ENCODE results near the gene AVPR2.

AVPR2 gene

DNA sequence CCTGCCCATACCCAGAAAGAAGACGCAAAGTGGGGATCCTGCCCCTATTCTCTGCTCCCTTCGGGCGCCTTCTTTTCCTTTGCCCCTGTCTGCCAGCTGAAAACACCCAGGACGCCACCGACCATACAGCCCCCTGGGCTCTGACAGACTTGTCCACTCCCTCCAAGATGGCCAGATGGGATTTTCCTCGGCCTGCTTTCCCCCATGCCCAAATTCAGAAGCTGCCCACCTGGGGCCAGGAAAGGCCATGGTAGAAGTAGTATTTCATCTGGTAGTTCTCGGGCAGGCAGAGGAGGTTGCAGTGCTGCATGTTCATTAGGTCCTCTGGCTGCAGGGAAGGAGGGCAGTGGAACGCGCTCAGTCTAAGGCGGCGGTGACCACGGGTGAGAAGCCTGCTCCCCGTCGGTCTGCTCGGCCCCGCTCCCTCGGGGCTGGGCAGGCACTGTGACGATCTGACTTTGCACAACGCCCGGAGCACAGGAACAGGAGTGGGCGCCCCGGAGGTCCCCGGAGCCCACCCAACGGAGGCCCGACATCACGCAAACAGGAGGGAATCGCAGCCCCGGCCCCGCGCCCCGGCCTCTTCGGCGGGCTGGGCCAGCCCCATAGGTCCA, 29.8 kb downstream of the AVPR2 start:
- no peak for DNase-seq

DNA sequence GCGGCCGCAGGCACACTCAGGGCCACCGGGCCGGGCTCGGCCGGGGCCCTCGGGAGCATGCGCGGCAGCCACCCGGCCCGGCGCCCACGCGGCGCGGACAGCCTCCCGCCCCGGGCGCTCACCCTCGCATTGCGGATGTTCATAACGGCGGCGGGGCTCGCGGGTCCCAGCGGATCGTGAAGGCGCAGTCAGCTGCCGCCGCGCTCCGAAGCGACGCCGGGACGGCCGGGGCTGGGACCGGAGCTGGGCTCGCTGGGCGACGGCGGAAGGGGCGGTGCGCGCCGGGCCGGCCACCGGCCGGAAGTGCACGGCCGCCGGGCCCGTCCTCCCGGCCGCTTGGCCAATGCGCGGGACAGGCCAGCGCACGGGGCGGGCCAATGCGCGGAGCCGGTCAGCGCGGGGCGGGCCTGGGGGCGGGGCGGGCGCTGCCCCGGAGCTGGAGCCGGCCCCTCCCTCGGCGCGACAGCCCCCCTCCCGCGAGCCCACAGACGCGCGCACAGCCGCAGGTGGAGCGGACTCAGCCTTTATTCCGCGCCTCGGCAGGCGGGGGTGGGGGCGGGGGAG, 30.4 kb downstream of the AVPR2 start, which contains the start of gene NAA10:
NAA10 (minus strand) TSS at position 276 of the 564 bp plus-strand sequence; CDS start at position 143, 133 bp downstream.
- peak; percentile 71 for DNase-seq

DNA sequence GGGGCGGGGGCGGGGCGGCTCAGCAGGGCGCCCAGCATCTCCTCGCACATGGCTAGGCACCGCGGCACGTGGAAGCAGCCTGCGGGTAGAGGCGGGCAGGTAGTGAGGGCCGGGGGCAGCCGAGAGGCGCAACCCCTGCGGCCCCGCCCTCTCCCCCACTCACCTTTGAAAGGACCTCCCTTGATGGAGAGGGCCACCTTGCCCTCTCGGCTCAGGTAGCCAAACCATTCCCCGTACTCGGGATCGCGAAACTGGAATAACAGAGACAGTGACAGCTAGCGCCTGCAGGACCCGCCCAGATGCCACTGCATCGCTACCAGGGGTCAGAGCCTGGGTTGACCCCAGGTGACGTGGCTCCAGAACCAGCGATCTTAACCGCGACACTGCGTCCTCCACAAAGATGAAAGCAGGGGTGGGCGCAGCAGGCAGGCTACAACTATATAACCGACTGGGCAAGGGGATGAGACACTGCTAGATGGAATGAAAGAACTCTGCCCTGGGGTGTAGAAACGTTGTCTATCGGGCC, 30.9 kb downstream of the AVPR2 start:
- no peak for DNase-seq

DNA sequence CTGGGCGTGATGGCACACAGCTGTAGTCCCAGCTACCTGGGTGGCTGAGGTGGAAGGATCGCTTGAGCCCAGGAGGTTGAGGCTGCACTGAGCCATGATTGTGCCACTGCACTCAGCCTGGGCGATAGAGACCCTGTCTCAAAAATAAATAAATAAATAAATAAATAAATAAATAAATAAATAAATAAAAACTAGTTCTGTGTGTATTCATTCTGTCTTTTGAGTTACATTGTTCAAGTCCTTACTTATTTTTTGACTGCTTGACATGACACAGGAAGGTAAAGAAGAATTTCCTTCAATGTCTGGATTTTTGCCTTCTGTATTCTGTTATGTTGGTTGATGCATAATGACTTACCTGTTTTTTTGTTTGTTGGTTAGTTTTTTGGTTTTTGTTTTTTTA, 32.6 kb downstream of the AVPR2 start:
- DNase-seq = no peak

DNA sequence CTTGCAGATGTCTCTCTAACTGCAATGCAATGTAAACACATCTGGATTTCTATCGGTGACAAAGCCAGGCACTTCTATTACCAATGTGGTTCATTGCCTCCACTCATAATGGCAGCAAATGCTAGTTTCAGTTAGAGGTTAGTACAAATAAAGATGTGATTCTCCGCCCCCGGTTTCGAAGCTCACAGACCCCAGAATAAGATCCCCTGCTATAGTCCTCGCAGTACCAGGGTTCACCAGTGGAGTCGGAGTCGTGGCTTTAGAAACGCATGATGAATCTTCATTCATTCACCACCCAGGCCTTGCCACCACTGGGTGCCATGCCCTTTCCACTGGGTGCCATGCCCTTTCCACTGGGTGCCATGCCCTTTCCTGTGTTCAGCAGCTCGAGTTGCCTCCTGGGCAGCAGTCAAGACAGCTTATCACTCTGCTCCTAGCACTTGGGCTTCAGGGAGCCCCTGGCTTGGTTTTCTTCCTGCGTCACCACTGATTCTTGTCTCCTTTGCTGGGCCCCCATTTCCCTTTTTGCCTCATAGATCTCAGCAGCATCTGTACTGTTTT, 33.8 kb downstream of the AVPR2 start:
- DNase-seq = no peak

DNA sequence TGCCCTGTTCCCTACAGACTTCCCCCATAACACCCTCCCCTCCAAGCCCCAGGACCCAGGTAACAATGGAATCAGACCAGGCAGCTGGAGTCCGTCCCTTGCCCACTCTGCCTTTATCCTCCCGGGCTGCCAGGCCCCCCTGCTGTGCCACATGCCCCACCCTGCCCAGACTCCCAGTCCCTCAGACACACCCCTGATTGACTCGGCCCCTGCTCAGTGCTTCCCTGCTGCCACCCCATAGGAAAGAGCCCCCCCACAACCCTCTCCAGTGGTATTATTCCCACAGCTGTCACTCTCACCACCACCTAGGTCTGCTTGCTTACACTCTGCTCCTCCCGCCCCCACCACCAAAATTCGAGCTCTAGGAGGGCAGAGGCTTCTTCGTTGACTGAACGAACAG, 35.1 kb downstream of the AVPR2 start:
- DNase-seq = no peak

DNA sequence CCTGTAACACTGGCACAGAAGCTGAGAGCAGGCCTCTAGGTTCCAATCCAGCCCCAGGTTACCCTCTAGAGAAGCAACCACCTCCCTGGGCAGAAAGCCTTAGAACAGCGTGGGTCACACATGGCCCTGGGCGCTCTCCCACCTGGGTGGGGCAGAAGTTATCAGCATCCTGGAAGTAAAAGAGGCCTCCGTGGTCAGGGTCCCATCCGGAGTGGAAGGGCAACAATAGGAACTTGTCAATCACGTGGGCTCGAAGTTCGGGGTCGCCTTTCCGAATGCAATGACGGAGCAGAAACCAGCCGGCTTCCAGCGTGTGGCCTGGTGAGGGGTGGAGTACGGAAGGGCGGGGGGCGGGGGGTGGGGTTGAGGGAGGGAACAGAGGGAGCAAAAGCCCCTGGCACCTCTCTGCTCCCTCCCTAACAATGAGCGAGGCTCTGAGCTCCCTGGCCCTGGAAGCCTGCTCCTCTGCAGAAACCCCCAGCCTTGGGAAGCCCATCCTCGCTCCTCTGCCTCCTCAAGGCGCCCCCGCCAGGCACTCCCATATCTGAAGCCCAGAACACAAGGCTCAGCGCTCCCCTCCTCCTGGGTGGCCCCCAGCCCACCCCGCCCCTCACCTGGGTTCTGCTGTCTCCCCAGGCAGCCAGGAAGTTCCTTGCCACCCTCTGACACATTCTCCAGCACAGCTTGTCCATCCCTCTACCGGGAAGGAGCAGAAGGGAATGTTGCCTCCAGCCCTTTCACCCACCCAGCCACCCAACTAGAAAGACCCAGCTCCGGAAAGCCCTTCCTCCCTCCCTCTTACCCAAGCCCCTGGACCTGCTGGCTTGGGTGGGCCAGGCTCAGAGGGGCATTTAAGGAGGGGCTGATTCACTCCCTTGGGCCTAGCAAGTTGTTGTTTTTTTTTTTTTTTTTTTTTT, 37.1 kb downstream of the AVPR2 start:
- DNase-seq = no peak

DNA sequence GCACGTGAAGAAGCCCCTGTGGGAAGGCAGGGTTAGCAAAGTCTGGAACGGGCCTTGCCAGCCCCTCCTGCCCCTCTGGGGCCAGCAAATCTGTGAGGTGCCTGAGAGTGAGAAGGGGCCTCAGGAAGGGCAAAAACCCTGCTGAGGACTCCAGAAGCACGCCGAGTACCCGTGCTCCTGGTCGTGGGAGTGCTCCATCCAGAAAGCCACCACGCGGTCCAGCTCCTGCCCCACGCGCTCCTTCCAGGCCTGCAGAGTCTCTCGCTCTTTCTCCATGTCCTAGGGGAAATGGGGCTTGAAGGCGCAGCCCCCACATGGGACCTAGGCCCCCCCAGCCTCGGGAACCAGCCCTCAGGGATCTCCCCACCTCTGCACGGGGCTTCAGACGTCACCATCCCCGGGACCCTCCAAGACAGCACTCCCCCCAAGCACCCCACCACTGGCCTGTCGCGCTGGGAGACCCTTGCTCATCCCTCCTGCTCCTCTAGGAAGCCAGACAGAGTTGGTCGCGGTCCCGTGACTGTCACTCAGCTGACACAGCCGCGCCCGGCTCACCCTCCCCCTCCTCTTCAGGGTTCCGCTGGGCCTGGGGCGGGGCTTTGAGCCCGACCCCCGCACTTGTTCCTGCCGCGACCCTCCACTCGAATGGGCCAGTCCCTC, 39.8 kb downstream of the AVPR2 start, which contains the start of gene RENBP:
RENBP (minus strand) TSS at position 504 of the 660 bp plus-strand sequence; CDS start at position 471, 33 bp downstream.
- DNase-seq = no peak

DNA sequence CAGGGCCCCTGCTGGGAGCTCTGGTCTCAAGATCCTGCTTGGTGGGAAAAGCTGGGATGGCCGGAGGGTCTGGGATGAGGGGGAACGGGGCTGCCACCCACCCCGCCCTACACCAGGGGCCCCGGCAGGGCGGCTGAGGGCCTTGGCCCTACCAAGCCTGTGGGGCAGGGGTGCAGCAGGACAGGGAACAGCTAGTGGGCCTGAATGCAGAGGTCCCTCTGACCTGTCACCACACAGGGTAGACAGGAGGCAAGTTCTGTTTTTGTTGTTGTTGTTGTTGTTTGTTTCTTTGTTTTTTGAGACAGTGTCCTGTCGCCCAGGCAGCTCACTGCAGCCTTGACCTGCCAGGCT, 40.3 kb downstream of the AVPR2 start:
- DNase-seq = no peak

DNA sequence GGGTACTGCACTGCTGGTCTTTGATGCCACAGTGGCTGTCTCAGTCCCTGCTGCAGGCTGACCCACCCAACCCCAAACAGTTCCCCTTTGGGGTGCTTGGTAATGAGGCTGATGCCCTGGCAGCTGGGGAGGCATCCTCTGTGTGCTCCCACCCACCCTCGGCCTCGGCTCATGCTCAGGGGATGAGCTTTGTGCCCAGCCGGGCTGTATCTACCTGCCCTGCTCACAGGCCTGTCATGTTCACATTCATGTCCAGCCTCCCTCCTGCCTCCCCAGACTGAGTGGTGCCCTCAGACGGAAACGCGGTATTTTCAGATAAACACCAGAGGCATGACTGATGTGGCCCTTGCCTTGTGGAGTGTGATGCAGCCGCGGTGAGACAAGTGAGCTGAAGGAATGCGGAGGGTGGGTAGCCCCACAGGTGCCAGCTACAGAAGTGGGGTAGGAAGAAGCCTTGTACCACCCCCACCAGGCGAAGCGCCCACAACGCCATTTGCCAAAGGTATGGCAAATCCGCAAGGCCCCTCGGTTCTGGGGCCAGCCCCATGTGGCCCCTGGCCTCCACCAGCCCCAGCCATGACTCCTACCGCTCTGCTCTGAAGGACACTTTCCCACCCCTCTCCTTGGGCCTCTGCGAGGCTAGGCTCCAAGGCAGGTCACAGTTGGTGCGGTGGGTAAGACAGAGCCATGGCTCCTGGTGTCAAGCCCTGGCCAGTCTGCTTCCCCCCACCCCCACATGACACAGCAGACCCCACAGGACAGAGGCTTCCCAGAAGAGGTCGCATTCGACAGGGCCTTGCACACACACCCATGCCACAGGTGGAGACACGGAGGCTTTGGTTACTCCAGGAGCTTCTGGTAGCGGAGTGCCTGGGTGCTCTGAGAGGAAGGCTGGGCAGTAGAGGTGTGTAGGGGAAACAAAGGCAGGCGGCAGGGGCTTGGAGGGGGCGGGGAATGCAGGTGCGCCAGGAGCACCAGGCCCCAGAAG, 41.8 kb downstream of the AVPR2 start:
- DNase-seq = no peak

DNA sequence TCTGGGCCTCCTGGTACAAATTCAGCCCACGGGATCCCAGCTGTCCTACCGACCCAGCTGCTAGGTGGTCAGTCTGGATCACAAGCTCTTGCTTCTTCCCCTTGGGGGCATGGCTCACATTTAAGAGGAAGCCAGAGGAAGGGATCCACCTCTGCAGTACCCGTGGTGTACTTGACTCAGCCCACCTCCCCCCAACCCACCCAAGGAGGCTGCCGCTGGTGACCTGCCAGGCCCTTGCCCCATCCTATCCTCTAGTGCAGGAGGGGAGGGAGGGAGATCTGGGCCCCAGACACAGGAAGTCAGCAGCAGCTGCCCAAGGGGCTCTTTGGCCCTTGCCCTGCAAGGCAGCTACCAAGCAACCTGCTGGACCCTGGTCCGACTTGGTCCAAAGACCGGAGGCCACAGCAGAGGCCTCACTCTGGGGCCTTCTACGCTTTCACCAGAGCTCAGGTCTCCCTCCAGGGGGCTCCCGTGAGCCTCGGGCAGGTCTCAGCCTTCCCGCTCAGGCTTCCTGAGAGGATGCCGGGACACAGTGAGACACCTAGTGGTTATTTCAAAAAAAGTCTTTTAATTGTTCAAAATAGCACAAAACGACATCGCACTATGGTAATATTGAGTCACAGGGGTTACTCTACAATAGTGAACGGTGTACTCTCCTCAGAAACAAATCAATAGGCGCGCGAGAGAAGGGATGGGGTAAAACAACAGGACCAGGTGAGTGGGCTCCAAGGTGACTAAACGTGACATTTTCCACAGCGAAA, 42.7 kb downstream of the AVPR2 start:
- peak; percentile 85 for DNase-seq

DNA sequence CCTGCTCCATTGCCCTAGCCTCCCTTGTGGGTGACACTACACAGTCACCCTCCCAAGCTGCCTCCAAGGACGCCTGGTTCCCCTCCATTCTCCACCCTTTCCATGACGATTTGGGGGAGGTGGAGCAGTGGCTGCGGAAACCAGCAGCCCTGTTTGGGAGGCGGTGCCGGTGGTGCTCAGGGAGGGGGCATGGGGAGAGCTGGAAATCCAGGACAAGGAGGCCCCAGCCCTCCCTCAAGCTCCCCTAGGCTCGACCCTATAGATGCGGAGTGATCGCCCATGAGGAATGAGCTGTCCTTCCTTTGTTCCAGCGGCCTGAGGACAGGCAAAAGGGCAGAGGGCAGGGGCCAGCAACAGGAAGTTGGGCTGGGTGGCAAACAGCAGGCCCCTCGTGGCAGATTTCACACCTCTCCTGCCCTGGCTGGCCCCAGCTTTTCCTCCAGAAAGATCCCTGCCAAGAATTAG, 43.6 kb downstream of the AVPR2 start:
- no peak for DNase-seq

DNA sequence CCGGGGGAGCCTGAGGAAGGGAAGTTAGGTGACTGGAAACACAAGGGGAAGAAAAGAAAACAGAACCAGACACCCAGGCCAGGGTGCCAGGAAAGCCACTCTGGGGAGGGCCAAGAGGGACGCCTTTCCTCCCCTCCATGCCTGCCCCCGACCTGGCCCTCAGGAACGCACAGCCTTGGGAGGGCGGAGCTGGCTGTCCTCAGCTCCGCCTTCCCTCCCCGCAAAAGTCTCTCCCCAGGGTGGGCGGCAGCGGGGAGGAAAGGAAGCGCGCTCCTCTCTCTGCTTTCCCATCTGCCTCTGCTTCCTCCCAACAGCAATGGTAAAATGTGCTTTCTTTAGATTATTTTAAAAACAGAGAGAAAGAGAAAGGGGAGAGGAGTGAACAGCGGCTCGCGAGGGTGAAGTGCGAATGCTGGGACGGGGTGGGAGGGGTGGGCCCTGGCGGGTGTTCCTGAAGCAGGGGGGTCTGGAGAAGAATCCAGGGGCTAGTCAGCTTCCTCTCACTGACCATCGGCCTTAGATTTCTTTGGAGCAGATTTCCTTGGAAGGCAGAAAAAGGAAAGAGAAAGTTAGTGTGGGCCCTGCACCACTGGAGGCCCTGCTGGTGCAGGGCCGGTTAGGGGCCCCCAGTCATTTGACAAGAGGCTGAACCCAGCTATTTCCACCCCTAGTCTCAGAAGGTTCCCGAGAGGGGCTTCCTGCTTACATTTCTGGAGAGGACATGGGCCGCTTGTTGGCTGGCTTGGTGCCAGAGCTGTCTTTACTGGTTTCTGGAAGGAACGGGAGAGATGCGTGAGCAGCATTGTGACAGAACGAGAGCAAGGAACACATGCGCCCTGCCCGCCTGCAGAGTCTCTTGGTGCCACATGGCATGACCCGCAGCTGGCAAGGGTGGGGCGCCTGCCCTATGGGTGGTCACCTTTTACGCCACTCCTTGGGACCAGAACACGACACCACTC, 44.7 kb downstream of the AVPR2 start:
- DNase-seq = no peak

DNA sequence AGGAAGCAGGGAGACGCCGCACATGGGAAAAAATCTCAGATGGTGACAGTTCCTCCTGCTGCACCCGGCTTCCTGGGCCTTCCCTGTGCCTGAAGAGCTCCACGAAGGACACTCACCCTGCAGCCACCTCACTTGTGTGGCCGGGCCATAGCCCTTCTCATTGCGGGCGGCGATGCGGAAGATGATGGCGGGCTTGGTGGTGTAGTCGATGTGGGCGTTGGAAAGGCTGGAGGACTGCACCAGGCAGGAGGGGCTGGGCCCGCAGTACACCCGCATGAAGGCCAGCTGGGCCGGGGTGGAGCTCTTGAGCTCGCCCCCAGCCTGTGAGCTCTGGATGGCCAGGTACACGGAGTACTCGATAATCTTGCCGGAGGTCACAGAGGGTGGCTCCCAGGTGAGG, 45.7 kb downstream of the AVPR2 start:
- DNase-seq = no peak

DNA sequence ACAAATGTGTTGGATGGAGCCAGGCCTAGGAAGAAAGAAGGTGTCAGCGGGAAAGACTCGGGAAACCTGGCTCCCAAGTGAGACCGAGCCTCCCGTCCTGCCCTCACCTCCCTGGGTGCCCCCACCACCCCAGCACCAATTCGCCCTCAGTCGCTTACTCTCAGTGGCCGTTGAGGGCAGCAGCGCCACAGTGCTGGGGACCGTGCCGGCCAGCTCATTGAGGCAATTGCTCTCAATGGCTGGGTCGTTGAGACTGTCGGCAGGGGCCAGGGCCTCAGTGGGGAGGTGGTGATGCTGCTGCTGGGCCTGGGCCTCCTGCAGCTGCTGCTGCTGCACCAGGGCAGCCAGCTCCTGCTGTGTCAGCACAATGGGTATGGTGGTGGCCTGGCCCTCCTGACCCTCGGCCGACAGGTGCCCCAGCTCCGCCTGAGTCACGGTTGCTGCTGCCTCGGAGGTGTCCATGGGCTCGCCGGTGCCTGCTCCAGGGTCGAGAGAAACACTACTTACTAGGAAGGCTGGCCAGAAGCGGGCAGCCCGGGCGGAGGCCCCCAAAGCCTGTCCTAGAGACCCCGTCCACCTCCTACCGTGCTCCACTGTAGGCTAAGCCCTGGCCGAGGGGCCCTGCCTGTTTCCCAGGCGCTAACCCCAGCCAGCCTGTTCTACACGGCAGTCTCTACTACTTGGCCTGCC, 47.4 kb downstream of the AVPR2 start:
- DNase-seq = no peak

DNA sequence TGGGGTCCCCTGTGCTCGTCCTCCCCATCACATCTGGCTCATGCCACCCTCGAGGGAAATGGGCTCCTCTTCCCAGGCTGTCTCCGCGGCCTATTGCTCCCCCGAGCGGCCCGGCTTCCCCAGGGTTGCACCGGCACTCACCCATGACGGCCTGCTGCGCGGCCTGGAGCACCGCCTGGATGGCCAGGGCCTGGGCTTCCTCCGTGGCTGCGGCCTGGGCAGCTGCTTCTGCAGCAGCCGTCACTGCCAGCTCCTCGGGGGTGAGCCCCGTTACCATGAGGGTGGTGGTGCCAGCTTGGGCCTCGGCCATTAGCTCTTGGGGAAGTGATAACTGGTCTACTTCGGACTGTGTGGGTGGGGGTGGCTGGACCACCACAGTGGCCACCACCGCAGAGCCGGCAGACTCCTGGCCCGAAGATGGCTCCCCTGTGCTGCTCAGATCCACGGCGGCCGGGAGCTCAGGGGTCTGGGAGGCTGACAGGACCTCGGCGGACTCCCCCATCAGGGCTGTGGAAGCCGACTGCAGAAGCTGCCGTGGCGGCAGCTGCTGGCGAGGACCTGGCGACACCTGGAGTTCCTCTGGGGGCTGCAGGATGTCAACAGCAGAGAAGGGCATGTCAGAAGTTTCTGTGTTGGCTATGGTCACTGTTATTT, 48.0 kb downstream of the AVPR2 start:
- no peak for DNase-seq

DNA sequence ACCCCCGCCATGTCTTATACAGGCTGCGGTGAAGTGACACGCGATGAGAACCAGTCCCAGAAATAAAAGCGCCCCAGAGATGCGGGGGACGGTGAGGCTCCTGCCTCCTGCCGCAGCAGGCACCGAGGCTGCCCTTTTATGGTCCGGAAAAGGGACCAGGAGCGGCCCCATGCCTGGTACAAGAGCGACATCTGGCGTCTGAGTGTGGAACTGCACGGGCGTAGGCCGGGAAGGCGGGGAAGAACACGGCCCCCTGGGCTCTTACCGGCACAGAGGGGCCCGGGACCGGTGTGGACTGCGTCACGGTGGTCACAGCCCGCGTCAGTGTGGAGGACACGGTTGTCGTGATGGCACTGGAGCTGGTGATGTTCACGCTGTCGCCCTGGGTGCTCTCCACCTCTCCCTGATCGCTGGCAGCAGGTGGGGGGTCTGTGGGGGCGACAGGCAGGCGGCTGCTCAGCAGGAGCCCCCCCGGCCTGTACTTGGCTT, 48.9 kb downstream of the AVPR2 start:
- DNase-seq = peak; percentile 81
